GM18519 (cell line): ENCODE measurements around the gene BRD3.
"Not testable (repeated sequence)": the region's sequence is repeated elsewhere in the genome, so short reads cannot be mapped to it uniquely, and the experiment has no call there.

ENCODE experiments used
- ATAC-seq: cut with Tn5 transposase; IDR thresholded peaks from one replicate; pipeline ENCODE4 v1.9.1; 2021; ENCODE audit warnings: mild to moderate bottlenecking, moderate library complexity; ENCODE audit not compliant: unreplicated experiment, low FRiP score

BRD3 gene

GRCh38 chr9:133995012-133995896 is 72.6 kb downstream of the BRD3 start:
- no peak for ATAC-seq

- ATAC-seq, result no peak
Measured at GRCh38 chr9:133994353-133995011, 73.3 kb downstream of the BRD3 start.

- no peak for ATAC-seq
Measured at GRCh38 chr9:133993635-133994253, 74.1 kb downstream of the BRD3 start.

GRCh38 chr9:133992780-133993634 is 74.8 kb downstream of the BRD3 start:
- ATAC-seq, result no peak

- no peak for ATAC-seq
Measured at GRCh38 chr9:133991964-133992779, 75.7 kb downstream of the BRD3 start, which contains the start of gene VAV2. Gene VAV2, minus strand, starts transcription at chr9:133992324. Its CDS starts 46 bp downstream, at chr9:133992278.

GRCh38 chr9:133991214-133991921 is 76.5 kb downstream of the BRD3 start:
- no peak for ATAC-seq

- ATAC-seq, result no peak
Measured at GRCh38 chr9:133990366-133991213, 77.2 kb downstream of the BRD3 start.

- ATAC-seq, result no peak
Measured at GRCh38 chr9:133989625-133990365, 78.0 kb downstream of the BRD3 start.

GRCh38 chr9:133988771-133989170 is 79.1 kb downstream of the BRD3 start:
- ATAC-seq, result not testable (repeated sequence)

- ATAC-seq, result no peak
Measured at GRCh38 chr9:133987946-133988665, 79.7 kb downstream of the BRD3 start.

- ATAC-seq, result no peak
Measured at GRCh38 chr9:133987446-133987788, 80.4 kb downstream of the BRD3 start.

GRCh38 chr9:133986774-133987445 is 80.9 kb downstream of the BRD3 start:
- ATAC-seq, result no peak

GRCh38 chr9:133986061-133986460 is 81.8 kb downstream of the BRD3 start:
- ATAC-seq, result no peak

GRCh38 chr9:133982971-133983720 is 84.7 kb downstream of the BRD3 start:
- no peak for ATAC-seq

- ATAC-seq, result no peak
Measured at GRCh38 chr9:133981958-133982681, 85.7 kb downstream of the BRD3 start.
